OCI-LY3 (cell line): ENCODE results near the gene TYROBP.

Experiments used
- EZH2phosphoT487 ChIP-seq: fragments of 200-600 bp; shearing (Covaris generic); IDR thresholded peaks from 2 replicates; pipeline ENCODE4 v1.6.1; 2018; ENCODE audit warnings: antibody characterized with exemption, mixed run types, low read depth
- TF ChIP-seq, protein P1 (sequence below): fragments of 200-600, 300-600 bp; sonication (generic); IDR thresholded peaks from 2 replicates; pipeline ENCODE4 v1.5.1; 2014; ENCODE audit warnings: antibody characterized with exemption, low read length, low read depth

DNA sequence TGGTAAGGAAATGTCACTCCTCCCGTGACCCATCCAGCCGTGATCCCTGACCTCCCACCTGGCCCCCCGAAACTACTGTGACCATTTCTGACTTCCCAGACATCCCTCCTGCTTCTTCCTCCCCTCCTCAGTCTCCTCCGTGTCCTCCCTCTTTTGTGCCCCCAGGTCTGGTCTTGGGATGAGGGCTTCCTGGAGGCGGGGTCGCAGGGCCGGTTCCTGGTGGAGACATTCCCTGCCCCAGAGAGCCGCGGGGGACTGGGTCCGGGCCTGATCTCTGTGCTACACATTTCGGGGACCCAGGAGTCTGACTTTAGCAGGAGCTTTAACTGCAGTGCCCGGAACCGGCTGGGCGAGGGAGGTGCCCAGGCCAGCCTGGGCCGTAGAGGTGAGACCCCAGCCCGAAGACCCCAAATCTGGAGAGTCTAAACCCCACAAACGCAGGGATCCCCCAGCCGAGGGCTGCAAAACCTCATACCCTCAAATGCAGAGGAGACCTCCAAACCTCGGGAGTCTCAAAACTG is 46.4 kb downstream of the TYROBP start:
- TF ChIP-seq, protein P1, sequence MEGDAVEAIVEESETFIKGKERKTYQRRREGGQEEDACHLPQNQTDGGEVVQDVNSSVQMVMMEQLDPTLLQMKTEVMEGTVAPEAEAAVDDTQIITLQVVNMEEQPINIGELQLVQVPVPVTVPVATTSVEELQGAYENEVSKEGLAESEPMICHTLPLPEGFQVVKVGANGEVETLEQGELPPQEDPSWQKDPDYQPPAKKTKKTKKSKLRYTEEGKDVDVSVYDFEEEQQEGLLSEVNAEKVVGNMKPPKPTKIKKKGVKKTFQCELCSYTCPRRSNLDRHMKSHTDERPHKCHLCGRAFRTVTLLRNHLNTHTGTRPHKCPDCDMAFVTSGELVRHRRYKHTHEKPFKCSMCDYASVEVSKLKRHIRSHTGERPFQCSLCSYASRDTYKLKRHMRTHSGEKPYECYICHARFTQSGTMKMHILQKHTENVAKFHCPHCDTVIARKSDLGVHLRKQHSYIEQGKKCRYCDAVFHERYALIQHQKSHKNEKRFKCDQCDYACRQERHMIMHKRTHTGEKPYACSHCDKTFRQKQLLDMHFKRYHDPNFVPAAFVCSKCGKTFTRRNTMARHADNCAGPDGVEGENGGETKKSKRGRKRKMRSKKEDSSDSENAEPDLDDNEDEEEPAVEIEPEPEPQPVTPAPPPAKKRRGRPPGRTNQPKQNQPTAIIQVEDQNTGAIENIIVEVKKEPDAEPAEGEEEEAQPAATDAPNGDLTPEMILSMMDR: no peak
- TF ChIP-seq EZH2phosphoT487: no peak
